Ishikawa (cell line): ENCODE data around the gene ATP5PB.

Experiments used
- CEBPB ChIP-seq: IDR thresholded peaks from 2 replicates; pipeline ENCODE4 v1.6.1; 2012
- CREB1 ChIP-seq: IDR thresholded peaks from 2 replicates; pipeline ENCODE4 v1.6.1; 2012; ENCODE audit warnings: low read depth
- EGR1 ChIP-seq: IDR thresholded peaks from 2 replicates; pipeline ENCODE4 v1.6.1; 2012
- EP300 ChIP-seq: IDR thresholded peaks from 2 replicates; pipeline ENCODE4 v1.6.1; 2012; ENCODE audit warnings: borderline replicate concordance
- FOXM1 ChIP-seq: IDR thresholded peaks from 2 replicates; pipeline ENCODE4 v1.6.1; 2012; ENCODE audit warnings: low read depth, borderline replicate concordance
- NFIC ChIP-seq: IDR thresholded peaks from 2 replicates; pipeline ENCODE4 v1.6.1; 2012
- RAD21 ChIP-seq: IDR thresholded peaks from 2 replicates; pipeline ENCODE4 v1.6.1; 2012; ENCODE audit warnings: low read depth
- REST ChIP-seq: IDR thresholded peaks from 2 replicates; pipeline ENCODE4 v1.6.1; 2012; ENCODE audit warnings: low read depth, mild to moderate bottlenecking
- TAF1 ChIP-seq: IDR thresholded peaks from 2 replicates; pipeline ENCODE4 v1.6.1; 2012; ENCODE audit warnings: low read depth, mild to moderate bottlenecking
- TCF12 ChIP-seq: IDR thresholded peaks from 2 replicates; pipeline ENCODE4 v1.6.1; 2012; ENCODE audit warnings: low read depth
- TEAD4 ChIP-seq: IDR thresholded peaks from 2 replicates; pipeline ENCODE4 v1.6.1; 2012
- USF1 ChIP-seq: IDR thresholded peaks from 2 replicates; pipeline ENCODE4 v1.6.1; 2012
- YY1 ChIP-seq: IDR thresholded peaks from 2 replicates; pipeline ENCODE4 v1.6.1; 2012; ENCODE audit warnings: low read depth
- ZBTB7A ChIP-seq: IDR thresholded peaks from 2 replicates; pipeline ENCODE4 v1.6.1; 2012; ENCODE audit warnings: low read depth
- TF ChIP-seq, protein P1 (sequence below): IDR thresholded peaks from 2 replicates; pipeline ENCODE4 v1.6.1; 2012

The ATP5PB gene

GRCh38 chr1:111419037-111419436 lies 30.2 kb upstream of the ATP5PB start:
- TF ChIP-seq EGR1, result no peak
- TF ChIP-seq CEBPB, result no peak
- TF ChIP-seq YY1, result no peak
- no peak for TF ChIP-seq USF1
- TF ChIP-seq ZBTB7A, result no peak
- no peak for TF ChIP-seq REST

DNA sequence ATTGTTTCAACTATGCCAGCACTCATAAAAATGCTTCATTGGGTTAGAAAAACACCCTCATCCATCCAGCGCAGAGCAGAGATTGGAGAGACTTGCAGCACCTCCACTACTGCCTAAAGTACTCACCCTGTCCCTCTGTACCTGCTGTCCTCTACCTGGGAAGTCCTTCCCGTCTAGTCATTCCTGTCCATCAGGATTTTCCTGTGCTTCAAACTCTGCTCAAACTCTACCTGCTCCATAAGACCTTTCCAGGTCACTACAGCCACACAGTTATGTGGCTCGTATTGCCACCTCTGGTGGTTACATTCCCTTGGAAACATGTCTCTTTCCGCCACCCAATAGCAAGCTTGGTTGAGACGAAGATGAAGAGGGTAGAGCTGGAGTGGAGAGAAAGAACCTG lies 28.9 kb upstream of the ATP5PB start:
- TF ChIP-seq EGR1, result no peak
- no peak for TF ChIP-seq TAF1
- no peak for TF ChIP-seq RAD21
- no peak for TF ChIP-seq TEAD4
- TF ChIP-seq YY1, result no peak
- no peak for TF ChIP-seq CREB1

DNA sequence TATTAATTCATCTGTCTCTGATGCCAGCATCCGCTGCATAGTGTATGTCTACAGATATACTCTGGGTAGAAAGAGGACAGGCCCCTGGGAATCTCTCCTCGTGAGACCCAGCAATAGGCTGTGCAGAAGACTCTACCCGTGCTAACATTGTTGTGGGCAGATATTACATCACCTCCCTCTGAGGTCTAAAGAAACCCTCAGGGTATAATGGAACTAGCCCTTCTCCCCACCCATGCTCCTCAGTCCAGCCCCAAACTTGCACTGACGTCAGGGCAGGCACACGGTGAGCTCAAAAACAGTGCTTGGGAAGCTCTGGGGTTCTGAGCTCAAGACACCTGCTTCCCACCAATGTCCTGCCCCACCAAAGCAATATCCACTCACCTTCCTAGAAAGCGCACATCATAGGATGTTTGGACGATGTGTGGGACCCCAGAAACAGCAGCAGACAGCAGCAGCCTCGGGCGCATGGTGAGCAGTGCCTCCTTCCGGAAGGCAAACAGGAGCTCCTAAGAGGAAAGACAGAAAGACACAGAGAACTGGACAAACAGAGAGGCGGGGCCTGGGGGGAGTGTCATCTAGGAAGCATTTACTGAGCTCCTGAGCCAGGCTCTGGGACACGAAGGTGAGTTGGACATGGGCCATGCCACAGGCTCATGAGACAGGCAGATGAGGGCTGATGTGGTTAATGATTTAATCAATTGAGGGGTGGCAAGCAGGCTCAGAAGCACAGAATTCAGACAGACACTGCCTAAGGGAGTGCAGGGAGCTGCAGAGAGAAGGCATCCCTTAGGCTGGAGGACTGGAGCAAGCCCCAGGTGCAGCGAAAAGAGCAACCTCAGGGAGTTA lies 26.5 kb upstream of the ATP5PB start:
- no peak for TF ChIP-seq CEBPB
- TF ChIP-seq ZBTB7A, result no peak
- TF ChIP-seq TEAD4, result no peak
- TF ChIP-seq FOXM1, result no peak
- no peak for TF ChIP-seq YY1
- TF ChIP-seq REST, result no peak
- TF ChIP-seq, protein P1, sequence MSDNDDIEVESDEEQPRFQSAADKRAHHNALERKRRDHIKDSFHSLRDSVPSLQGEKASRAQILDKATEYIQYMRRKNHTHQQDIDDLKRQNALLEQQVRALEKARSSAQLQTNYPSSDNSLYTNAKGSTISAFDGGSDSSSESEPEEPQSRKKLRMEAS, result no peak
- TF ChIP-seq EP300, result no peak
- no peak for TF ChIP-seq TCF12
- no peak for TF ChIP-seq USF1
- TF ChIP-seq TAF1, result no peak
- TF ChIP-seq EGR1, result no peak
- TF ChIP-seq RAD21, result no peak
- no peak for TF ChIP-seq NFIC
- no peak for TF ChIP-seq CREB1

DNA sequence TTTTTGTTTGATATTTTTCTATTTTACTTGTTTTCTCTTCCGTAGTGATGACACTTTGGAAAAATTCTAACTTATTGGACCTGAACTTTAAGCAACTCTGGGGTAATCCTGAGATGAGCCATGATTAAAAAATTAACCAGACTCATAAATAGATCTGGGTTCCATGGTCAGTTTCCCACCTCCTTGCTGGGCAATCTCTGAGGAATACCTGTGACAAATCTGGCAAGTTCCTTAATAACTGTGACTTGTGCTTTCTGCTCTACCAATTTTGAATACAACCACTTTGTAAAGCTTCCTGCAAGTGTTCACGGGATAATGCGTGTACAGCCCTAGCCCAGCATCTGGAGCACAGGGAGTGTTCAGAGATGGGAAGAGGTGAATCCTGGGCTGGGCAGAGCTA lies 25.0 kb upstream of the ATP5PB start:
- TF ChIP-seq REST, result no peak
- no peak for TF ChIP-seq CEBPB
- TF ChIP-seq EGR1, result no peak
- no peak for TF ChIP-seq EP300

DNA sequence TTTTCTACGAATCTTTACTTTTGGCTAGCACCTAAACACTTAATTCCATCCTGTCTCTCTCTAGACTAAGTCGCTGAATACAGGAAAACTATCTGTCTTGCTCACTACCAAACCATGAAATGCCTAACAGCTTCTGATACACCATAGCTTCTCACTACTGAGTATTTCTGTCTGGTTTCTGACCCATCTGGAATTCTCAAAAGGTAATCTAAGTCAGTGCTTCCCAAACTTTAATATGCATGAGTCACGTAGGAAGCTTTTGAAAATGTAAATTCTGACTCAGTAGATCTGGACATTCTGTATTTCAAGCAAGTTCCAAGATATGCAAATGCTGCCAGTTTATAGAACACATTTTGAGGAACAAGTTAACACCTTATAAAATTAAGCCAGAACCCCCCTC lies 12.5 kb upstream of the ATP5PB start:
- no peak for TF ChIP-seq ZBTB7A
- TF ChIP-seq TEAD4, result no peak
- TF ChIP-seq USF1, result no peak
- no peak for TF ChIP-seq FOXM1
